Mucosa of descending colon (tissue), 3 donors: ENCODE results near the gene STXBP6. TPM values are rescaled to one million over a fixed set of nuclear protein-coding genes. Genes with fewer than 3 reads are reported as not detected.
A peak's percentile ranks its signal among the peaks of the same experiment; 100 is the strongest.

Experiments used
- ATAC-seq: fragments of 200-7000 bp; cut with Tn5 transposase; one replicate; pipeline ENCODE4 v1.9.1; 2020; ENCODE audit warnings: mild to moderate bottlenecking, moderate library complexity
- DNase-seq, 3 donors: peaks; one replicate each; pipeline ENCODE4 v3.0.0-alpha.2; 2020
- H3K36me3 ChIP-seq: fragments of 200-600 bp; one replicate; pipeline ENCODE4 v1.8.0; 2021; ENCODE audit warnings: low read depth, mild to moderate bottlenecking
- H3K4me1 ChIP-seq: fragments of 200-600 bp; one replicate; pipeline ENCODE4 v1.8.0; 2021; ENCODE audit warnings: low read depth, mild to moderate bottlenecking
- H3K4me3 ChIP-seq: fragments of 200-600 bp; one replicate; pipeline ENCODE4 v1.8.0; 2021; ENCODE audit warnings: mild to moderate bottlenecking
- H3K9me3 ChIP-seq: fragments of 200-600 bp; one replicate; pipeline ENCODE4 v1.8.0; 2021; ENCODE audit warnings: mild to moderate bottlenecking
- intact Hi-C, 2 donors: fragments of 100-400 bp; cut with DNase I in 1 of 2; cut with micrococcal nuclease in 1 of 2; formaldehyde crosslinking; loops; one replicate each; pipeline versions ENCODE4 v1.11.0 to v1.11.1; 2022; cut with DNase I, micrococcal nuclease
- total RNA-seq, 3 donors: library from RNA; stranded (reverse); fragmentation: NEBNext Ultra II Directional in 2 of 3; extraction: Animal tissue kit (Norgen Biotek cat#: 25700) in 2 of 3; gene quantifications; one replicate each; pipeline versions ENCODE4 v1.2.1 to v1.2.4, GENCODE V29; 2021 to 2023
- TF ChIP-seq, protein P1 (sequence below): fragments of 200-600 bp; IDR thresholded peaks from one replicate; pipeline ENCODE4 v1.8.0; 2022; ENCODE audit warnings: antibody characterized with exemption, mild to moderate bottlenecking
- donor health status: DM: no; HTN: no; CAD: no; lungs with moderate emphysema.
- donor health status: DM: no; HTN: no; CAD: no.
- donor health status: DM: no; HTN: yes; CAD: no.

STXBP6 gene
- total RNA-seq, 3 donors from 2014 or later: 10.9 to 25.9 (median 19.8) TPM

DNA sequence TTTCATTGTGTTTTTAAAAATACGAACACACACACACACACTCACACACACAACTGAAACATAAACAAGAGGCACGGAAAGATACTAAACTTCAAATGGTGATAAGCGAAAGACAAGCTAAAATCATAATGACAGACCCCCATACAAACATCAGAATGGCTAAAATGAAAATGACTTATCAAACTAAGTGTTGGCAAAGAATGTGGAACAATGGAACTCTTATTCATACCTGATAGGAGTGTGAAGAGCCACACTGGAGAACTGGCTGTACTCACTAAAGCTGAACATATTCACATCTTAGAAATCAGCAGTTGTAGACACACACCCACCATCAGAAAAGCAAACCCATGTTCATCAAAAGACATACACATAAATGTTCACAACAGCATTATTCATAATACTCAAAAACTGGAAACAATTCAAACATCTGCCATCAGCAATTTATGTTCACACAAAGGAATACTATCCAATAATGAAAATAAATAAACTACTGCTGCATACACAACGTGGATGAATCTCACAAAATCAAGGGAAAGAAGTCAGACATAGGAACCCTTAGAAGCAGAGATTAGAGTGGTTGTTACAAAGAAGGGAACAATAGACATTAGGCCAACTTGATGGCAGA, 11.8 kb downstream of the STXBP6 start:
- intact Hi-C loops: no loop called here
- no peaks in the 10 kb centered on the region for H3K36me3 ChIP-seq
- ATAC-seq (no peak), DNase-seq (no peak)
- TF ChIP-seq, protein P1, sequence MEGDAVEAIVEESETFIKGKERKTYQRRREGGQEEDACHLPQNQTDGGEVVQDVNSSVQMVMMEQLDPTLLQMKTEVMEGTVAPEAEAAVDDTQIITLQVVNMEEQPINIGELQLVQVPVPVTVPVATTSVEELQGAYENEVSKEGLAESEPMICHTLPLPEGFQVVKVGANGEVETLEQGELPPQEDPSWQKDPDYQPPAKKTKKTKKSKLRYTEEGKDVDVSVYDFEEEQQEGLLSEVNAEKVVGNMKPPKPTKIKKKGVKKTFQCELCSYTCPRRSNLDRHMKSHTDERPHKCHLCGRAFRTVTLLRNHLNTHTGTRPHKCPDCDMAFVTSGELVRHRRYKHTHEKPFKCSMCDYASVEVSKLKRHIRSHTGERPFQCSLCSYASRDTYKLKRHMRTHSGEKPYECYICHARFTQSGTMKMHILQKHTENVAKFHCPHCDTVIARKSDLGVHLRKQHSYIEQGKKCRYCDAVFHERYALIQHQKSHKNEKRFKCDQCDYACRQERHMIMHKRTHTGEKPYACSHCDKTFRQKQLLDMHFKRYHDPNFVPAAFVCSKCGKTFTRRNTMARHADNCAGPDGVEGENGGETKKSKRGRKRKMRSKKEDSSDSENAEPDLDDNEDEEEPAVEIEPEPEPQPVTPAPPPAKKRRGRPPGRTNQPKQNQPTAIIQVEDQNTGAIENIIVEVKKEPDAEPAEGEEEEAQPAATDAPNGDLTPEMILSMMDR: no peak
- no peak overlapping the region for H3K4me3 ChIP-seq
- H3K9me3 ChIP-seq: no peaks in the 10 kb centered on the region
- peaks cover 23% of the 10 kb centered on the region for H3K4me1 ChIP-seq

- H3K4me1 ChIP-seq: peaks cover 15% of the 10 kb centered on the region
- DNase-seq: no peak
- intact Hi-C loops: no loop called here
- H3K36me3 ChIP-seq: no peaks in the 10 kb centered on the region
- H3K9me3 ChIP-seq: no peaks in the 10 kb centered on the region
- no peak for ATAC-seq
- TF ChIP-seq, protein P1: no peak
- no peak overlapping the region for H3K4me3 ChIP-seq
Measured at GRCh38 chr14:25037032-25037431, 12.9 kb downstream of the STXBP6 start.

DNA sequence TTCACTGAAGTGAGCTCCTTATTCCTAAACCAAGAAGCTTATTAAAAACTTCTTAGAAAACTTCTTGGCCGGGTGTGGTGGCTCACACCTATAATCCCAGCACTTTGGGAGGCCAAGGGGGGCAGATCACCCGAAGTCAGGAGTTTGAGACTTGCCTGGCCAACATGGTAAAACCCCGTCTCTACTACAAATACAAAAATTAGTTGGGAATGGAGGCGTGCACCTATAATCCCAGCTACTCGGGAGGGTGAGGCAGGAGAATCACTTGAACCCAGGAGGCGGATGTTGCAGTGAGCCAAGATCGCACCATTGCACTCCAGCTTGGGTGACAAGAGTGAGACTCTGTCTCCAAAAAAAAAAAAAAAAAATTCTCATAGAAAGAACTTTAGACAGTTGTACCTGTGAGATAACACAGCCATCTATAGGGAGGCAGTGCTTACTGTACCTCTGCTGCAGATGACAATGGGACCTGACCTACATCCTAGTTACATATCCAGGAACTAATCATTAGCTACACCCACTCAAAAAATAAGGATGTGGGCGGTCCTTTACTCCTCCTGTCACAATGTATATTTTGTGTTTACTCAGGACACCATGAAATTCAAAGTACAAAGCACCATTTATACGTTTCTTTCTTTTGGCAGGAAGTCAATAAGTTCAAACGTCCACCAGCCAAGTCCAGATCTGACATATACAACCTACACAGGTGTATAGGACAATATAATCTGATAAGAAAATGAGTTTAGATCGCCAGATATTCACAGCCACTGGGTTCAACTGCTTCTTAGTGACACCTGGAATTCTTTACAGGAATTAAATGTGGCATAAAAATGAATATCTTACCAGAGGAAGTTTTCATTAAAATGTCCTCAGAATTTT, 14.9 kb downstream of the STXBP6 start:
- TF ChIP-seq, protein P1: no peak
- intact Hi-C loops: no loop called here
- Histone ChIP-seq H3K36me3 (no peaks in the 10 kb centered on the region), H3K9me3 (no peaks in the 10 kb centered on the region), H3K4me1 (peaks cover 9% of the 10 kb centered on the region), H3K4me3 (no peak overlapping the region)
- ATAC-seq (peak; percentile 97), DNase-seq (peak in 1 of 3 donors; percentile 73)

GRCh38 chr14:25033358-25033757, 16.6 kb downstream of the STXBP6 start:
- intact Hi-C loops: no loop called here
- no peak for DNase-seq
- TF ChIP-seq, protein P1: no peak
- no peak for ATAC-seq
- Histone ChIP-seq H3K9me3 (no peaks in the 10 kb centered on the region), H3K4me1 (peaks cover 9% of the 10 kb centered on the region), H3K36me3 (no peaks in the 10 kb centered on the region), H3K4me3 (no peak overlapping the region)

- H3K36me3 ChIP-seq: no peaks in the 10 kb centered on the region
- H3K9me3 ChIP-seq: no peaks in the 10 kb centered on the region
- TF ChIP-seq, protein P1: no peak
- DNase-seq: no peak
- ATAC-seq: no peak
- peaks cover 9% of the 10 kb centered on the region for H3K4me1 ChIP-seq
- intact Hi-C loops: no loop called here
- no peak overlapping the region for H3K4me3 ChIP-seq
Measured at GRCh38 chr14:25032092-25032784, 17.7 kb downstream of the STXBP6 start.
